ENCODE measurements around the gene PAPPA2. TPM values are rescaled to one million over a fixed set of nuclear protein-coding genes. Genes with fewer than 3 reads are reported as not detected.

The PAPPA2 gene
- total RNA-seq, 4 donors from 2014 or later, result 0.75 to 17.5 (median 1.3) TPM

GRCh38 chr1:176471338-176472121 lies 8.6 kb downstream of the PAPPA2 start:
- TF ChIP-seq CTCF (IDR thresholded peaks at IDR 0.05; ENCODE audit: low read depth), result no peak

GRCh38 chr1:176479971-176480370 lies 17.0 kb downstream of the PAPPA2 start:
- TF ChIP-seq CTCF (IDR thresholded peaks at IDR 0.05; ENCODE audit: low read depth), result no peak

- no peak for TF ChIP-seq CTCF (IDR thresholded peaks at IDR 0.05; ENCODE audit: low read depth)
These were observed 17.8 kb downstream of the PAPPA2 start for GRCh38 chr1:176480750-176481149.

GRCh38 chr1:176485083-176485482 lies 22.1 kb downstream of the PAPPA2 start:
- no peak for TF ChIP-seq CTCF (IDR thresholded peaks at IDR 0.05; ENCODE audit: low read depth)

- no peak for TF ChIP-seq CTCF (IDR thresholded peaks at IDR 0.05; ENCODE audit: low read depth)
These were observed 31.5 kb downstream of the PAPPA2 start for GRCh38 chr1:176494436-176494835.

GRCh38 chr1:176499671-176500070 lies 36.7 kb downstream of the PAPPA2 start:
- TF ChIP-seq CTCF (IDR thresholded peaks at IDR 0.05; ENCODE audit: low read depth), result no peak

GRCh38 chr1:176501599-176501998 lies 38.6 kb downstream of the PAPPA2 start:
- no peak for TF ChIP-seq CTCF (IDR thresholded peaks at IDR 0.05; ENCODE audit: low read depth)
